ENCODE data around the gene COL4A6. TPM values are rescaled to one million over a fixed set of nuclear protein-coding genes. Genes with fewer than 3 reads are reported as not detected.

Gene COL4A6
- total RNA-seq, 3 donors from 2014 or later (not counting 1 experiment from before 2014, with no cell fraction given) = not detected

- H3K36me3 Mint-ChIP-seq = no peaks in the 10 kb centered on the region
- no peak overlapping the region for H3K4me3 Mint-ChIP-seq
- 95% methylated on average over 3 of the region's 3 CpGs for WGBS (ENCODE audit: insufficient coverage)
These were observed 280.6 kb downstream of the COL4A6 start for GRCh38 chrX:108157628-108158027.

GRCh38 chrX:108156934-108157466 lies 281.2 kb downstream of the COL4A6 start:
- WGBS (ENCODE audit: insufficient coverage) = 94% methylated on average over 8 of the region's 8 CpGs

More at GRCh38 chrX:108157628-108158027, 280.6 kb downstream of the COL4A6 start:
- Mint-ChIP-seq H3K27ac (no peak overlapping the region), H3K4me1 (no peaks in the 10 kb centered on the region), H3K27me3 (ENCODE audit: low read depth in 2 of 2) (peaks cover 0 to 6% of the 10 kb centered on the region in 2 donors), H3K9me3 (no peaks in the 10 kb centered on the region)
- no peak overlapping the region for H3K27ac ChIP-seq (ENCODE audit: low read length)
- peaks cover 3% of the 10 kb centered on the region for H3K36me3 ChIP-seq (ENCODE audit: control insufficient read depth, insufficient read depth, low read length)
- intact Hi-C loops (cut with micrococcal nuclease) = no loop called here
- DNase-seq (no peak), ATAC-seq (no peak)
- no peak overlapping the region for H3K4me3 ChIP-seq (ENCODE audit: low read length)
- H3K4me1 ChIP-seq (ENCODE audit: control insufficient read depth, insufficient read depth, low read length) = no peaks in the 10 kb centered on the region
- no peaks in the 10 kb centered on the region for H3K27me3 ChIP-seq (ENCODE audit: control insufficient read depth, insufficient read depth, low read length)
- no peaks in the 10 kb centered on the region for H3K9me3 ChIP-seq (ENCODE audit: control insufficient read depth, insufficient read depth, low read length)
- TF ChIP-seq, protein P1, sequence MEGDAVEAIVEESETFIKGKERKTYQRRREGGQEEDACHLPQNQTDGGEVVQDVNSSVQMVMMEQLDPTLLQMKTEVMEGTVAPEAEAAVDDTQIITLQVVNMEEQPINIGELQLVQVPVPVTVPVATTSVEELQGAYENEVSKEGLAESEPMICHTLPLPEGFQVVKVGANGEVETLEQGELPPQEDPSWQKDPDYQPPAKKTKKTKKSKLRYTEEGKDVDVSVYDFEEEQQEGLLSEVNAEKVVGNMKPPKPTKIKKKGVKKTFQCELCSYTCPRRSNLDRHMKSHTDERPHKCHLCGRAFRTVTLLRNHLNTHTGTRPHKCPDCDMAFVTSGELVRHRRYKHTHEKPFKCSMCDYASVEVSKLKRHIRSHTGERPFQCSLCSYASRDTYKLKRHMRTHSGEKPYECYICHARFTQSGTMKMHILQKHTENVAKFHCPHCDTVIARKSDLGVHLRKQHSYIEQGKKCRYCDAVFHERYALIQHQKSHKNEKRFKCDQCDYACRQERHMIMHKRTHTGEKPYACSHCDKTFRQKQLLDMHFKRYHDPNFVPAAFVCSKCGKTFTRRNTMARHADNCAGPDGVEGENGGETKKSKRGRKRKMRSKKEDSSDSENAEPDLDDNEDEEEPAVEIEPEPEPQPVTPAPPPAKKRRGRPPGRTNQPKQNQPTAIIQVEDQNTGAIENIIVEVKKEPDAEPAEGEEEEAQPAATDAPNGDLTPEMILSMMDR (IDR thresholded peaks at IDR 0.05) = no peak

DNA sequence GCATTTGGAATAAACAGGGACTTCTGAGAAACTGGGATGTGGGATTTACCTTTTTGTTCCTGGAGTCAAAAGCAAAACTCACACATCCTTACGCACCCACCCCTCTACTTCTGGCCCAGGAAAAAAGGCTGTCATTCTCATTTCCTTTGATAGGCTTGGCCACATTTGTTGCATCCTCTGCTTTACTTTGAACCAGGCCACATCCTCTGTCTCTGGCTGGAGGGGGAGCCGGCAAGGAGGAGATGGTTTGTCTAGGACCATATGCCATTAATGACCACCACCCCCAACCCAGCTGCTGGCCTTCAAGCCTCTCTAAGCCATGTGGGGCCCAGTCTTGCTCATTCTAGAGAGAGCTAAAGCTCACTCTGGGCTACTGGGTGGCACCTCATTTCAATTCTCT lies 282.1 kb downstream of the COL4A6 start:
- intact Hi-C loops (cut with micrococcal nuclease) = no loop called here
- no peak overlapping the region for H3K27ac Mint-ChIP-seq
- H3K36me3 ChIP-seq (ENCODE audit: control insufficient read depth, insufficient read depth, low read length) = peaks cover 3% of the 10 kb centered on the region
- H3K9me3 ChIP-seq (ENCODE audit: control insufficient read depth, insufficient read depth, low read length) = no peaks in the 10 kb centered on the region
- H3K4me1 ChIP-seq (ENCODE audit: control insufficient read depth, insufficient read depth, low read length) = no peaks in the 10 kb centered on the region
- H3K27me3 Mint-ChIP-seq (ENCODE audit: low read depth in 2 of 2) = peaks cover 0 to 6% of the 10 kb centered on the region in 2 donors
- H3K36me3 Mint-ChIP-seq = no peaks in the 10 kb centered on the region
- ATAC-seq (no peak), DNase-seq (no peak)
- H3K4me3 ChIP-seq (ENCODE audit: low read length) = no peak overlapping the region
- WGBS (ENCODE audit: insufficient coverage) = 95% methylated on average over 2 of the region's 2 CpGs
- TF ChIP-seq, protein P1 (IDR thresholded peaks at IDR 0.05) = no peak
- no peak overlapping the region for H3K4me3 Mint-ChIP-seq
- no peaks in the 10 kb centered on the region for H3K4me1 Mint-ChIP-seq
- no peak overlapping the region for H3K27ac ChIP-seq (ENCODE audit: low read length)
- no peaks in the 10 kb centered on the region for H3K27me3 ChIP-seq (ENCODE audit: control insufficient read depth, insufficient read depth, low read length)
- no peaks in the 10 kb centered on the region for H3K9me3 Mint-ChIP-seq

More at GRCh38 chrX:108156934-108157466, 281.2 kb downstream of the COL4A6 start:
- Mint-ChIP-seq H3K9me3 (no peaks in the 10 kb centered on the region), H3K4me3 (no peak overlapping the region), H3K4me1 (no peaks in the 10 kb centered on the region), H3K27me3 (ENCODE audit: low read depth in 2 of 2) (peaks cover 0 to 6% of the 10 kb centered on the region in 2 donors), H3K36me3 (no peaks in the 10 kb centered on the region), H3K27ac (no peak overlapping the region)
- Histone ChIP-seq H3K27ac (ENCODE audit: low read length) (no peak overlapping the region), H3K9me3 (ENCODE audit: control insufficient read depth, insufficient read depth, low read length) (no peaks in the 10 kb centered on the region), H3K4me1 (ENCODE audit: control insufficient read depth, insufficient read depth, low read length) (no peaks in the 10 kb centered on the region), H3K36me3 (ENCODE audit: control insufficient read depth, insufficient read depth, low read length) (peaks cover 3% of the 10 kb centered on the region), H3K4me3 (ENCODE audit: low read length) (no peak overlapping the region), H3K27me3 (ENCODE audit: control insufficient read depth, insufficient read depth, low read length) (no peaks in the 10 kb centered on the region)
- TF ChIP-seq, protein P1 (IDR thresholded peaks at IDR 0.05) = no peak
- DNase-seq = no peak
- ATAC-seq = no peak
- intact Hi-C loops (cut with micrococcal nuclease) = no loop called here

GRCh38 chrX:108148524-108148923 lies 289.7 kb downstream of the COL4A6 start:
- Mint-ChIP-seq H3K36me3 (no peaks in the 10 kb centered on the region), H3K4me3 (no peak overlapping the region), H3K9me3 (no peaks in the 10 kb centered on the region), H3K4me1 (no peaks in the 10 kb centered on the region), H3K27me3 (ENCODE audit: low read depth in 2 of 2) (no peaks in the 10 kb centered on the region), H3K27ac (no peak overlapping the region)
- Histone ChIP-seq H3K4me3 (ENCODE audit: low read length) (no peak overlapping the region), H3K36me3 (ENCODE audit: control insufficient read depth, insufficient read depth, low read length) (peaks cover 8% of the 10 kb centered on the region), H3K4me1 (ENCODE audit: control insufficient read depth, insufficient read depth, low read length) (no peaks in the 10 kb centered on the region), H3K9me3 (ENCODE audit: control insufficient read depth, insufficient read depth, low read length) (no peaks in the 10 kb centered on the region), H3K27ac (ENCODE audit: low read length) (no peak overlapping the region), H3K27me3 (ENCODE audit: control insufficient read depth, insufficient read depth, low read length) (no peaks in the 10 kb centered on the region)
- TF ChIP-seq, protein P1 (IDR thresholded peaks at IDR 0.05) = no peak
- ATAC-seq = no peak
- no peak for DNase-seq
- intact Hi-C loops (cut with micrococcal nuclease) = no loop called here

All from natural killer cell (primary cell).